GM18502 (cell line): ENCODE data around the gene DDB1.
"Not testable (repeated sequence)": the region's sequence is repeated elsewhere in the genome, so short reads cannot be mapped to it uniquely, and the experiment has no call there.

Experiments used
- ATAC-seq: cut with Tn5 transposase; IDR thresholded peaks from one replicate; pipeline ENCODE4 v1.9.1; 2021; ENCODE audit warnings: mild to moderate bottlenecking; ENCODE audit not compliant: unreplicated experiment, poor library complexity

The DDB1 gene

GRCh38 chr11:61274084-61274483 lies 58.8 kb downstream of the DDB1 start:
- ATAC-seq, result no peak

- ATAC-seq, result no peak
Observed at GRCh38 chr11:61273178-61274078, 59.5 kb downstream of the DDB1 start.

- no peak for ATAC-seq
Observed at GRCh38 chr11:61272731-61273130, 60.2 kb downstream of the DDB1 start.

- no peak for ATAC-seq
Observed at GRCh38 chr11:61270354-61271076, 62.4 kb downstream of the DDB1 start.

GRCh38 chr11:61268588-61269250 lies 64.2 kb downstream of the DDB1 start:
- ATAC-seq, result no peak

GRCh38 chr11:61267437-61267841 lies 65.5 kb downstream of the DDB1 start:
- no peak for ATAC-seq

- ATAC-seq, result no peak
Observed at GRCh38 chr11:61266602-61267001, 66.3 kb downstream of the DDB1 start.

- no peak for ATAC-seq
Observed at GRCh38 chr11:61265357-61265756, 67.5 kb downstream of the DDB1 start.

- ATAC-seq, result no peak
Observed at GRCh38 chr11:61264795-61265194, 68.1 kb downstream of the DDB1 start.

- no peak for ATAC-seq
Observed at GRCh38 chr11:61264371-61264770, 68.5 kb downstream of the DDB1 start.

- ATAC-seq, result no peak
Observed at GRCh38 chr11:61259363-61259762, 73.5 kb downstream of the DDB1 start.

- no peak for ATAC-seq
Observed at GRCh38 chr11:61258546-61258945, 74.4 kb downstream of the DDB1 start.

- no peak for ATAC-seq
Observed at GRCh38 chr11:61256710-61257482, 76.0 kb downstream of the DDB1 start.

- peak; percentile 57 for ATAC-seq
Observed at GRCh38 chr11:61254403-61255025, 78.4 kb downstream of the DDB1 start.

GRCh38 chr11:61252332-61252731 lies 80.6 kb downstream of the DDB1 start:
- ATAC-seq, result not testable (repeated sequence)

GRCh38 chr11:61250796-61251765 lies 81.8 kb downstream of the DDB1 start:
- not testable (repeated sequence) for ATAC-seq
